Duodenal mucosa (tissue), 2 donors: ENCODE measurements around the gene ZBP1.

Experiments
- H3K27ac ChIP-seq: one replicate; pipeline ENCODE4 v1.7.0; 2013; ENCODE audit warnings: low read depth, low read length
- H3K27me3 ChIP-seq, 2 donors: one replicate each; pipeline ENCODE4 v1.7.0; 2013; ENCODE audit warnings: low read length in 2 of 2, control low read depth in 1 of 2; ENCODE audit not compliant: insufficient read depth in 2 of 2, control insufficient read depth in 1 of 2
- H3K36me3 ChIP-seq, 2 donors: one replicate each; pipeline ENCODE4 v1.7.0; 2013; ENCODE audit warnings: low read length in 2 of 2, control low read depth in 1 of 2; ENCODE audit not compliant: insufficient read depth in 2 of 2, control insufficient read depth in 1 of 2
- H3K4me1 ChIP-seq, 2 donors: one replicate each; pipeline ENCODE4 v1.7.0; 2013; ENCODE audit warnings: low read length in 2 of 2, control low read depth in 1 of 2; ENCODE audit not compliant: insufficient read depth in 2 of 2, control insufficient read depth in 1 of 2
- H3K4me3 ChIP-seq, 2 donors: one replicate each; pipeline ENCODE4 v1.7.0; 2013; ENCODE audit warnings: low read length in 2 of 2, low read depth in 1 of 2
- H3K9ac ChIP-seq, 2 donors: one replicate each; pipeline ENCODE4 v1.7.0; 2013; ENCODE audit warnings: low read length in 2 of 2, low read depth in 1 of 2
- H3K9me3 ChIP-seq, 2 donors: one replicate each; pipeline ENCODE4 v1.7.0; 2013; ENCODE audit warnings: low read length in 2 of 2, control low read depth in 1 of 2; ENCODE audit not compliant: control insufficient read depth in 1 of 2

Gene ZBP1

GRCh38 chr20:57555457-57556184 lies 64.6 kb downstream of the ZBP1 start:
- no peak overlapping the region for H3K4me3 ChIP-seq
- H3K27me3 ChIP-seq = peaks cover 0 to 3% of the 10 kb centered on the region in 2 donors
- no peak overlapping the region for H3K9ac ChIP-seq
- H3K4me1 ChIP-seq = peaks cover 30 to 31% of the 10 kb centered on the region in 2 donors
- H3K27ac ChIP-seq = no peak overlapping the region
- no peaks in the 10 kb centered on the region for H3K36me3 ChIP-seq
- no peaks in the 10 kb centered on the region for H3K9me3 ChIP-seq
